GM18499 (cell line): ENCODE measurements around the gene MGME1.
"Not testable (repeated sequence)": the region's sequence is repeated elsewhere in the genome, so short reads cannot be mapped to it uniquely, and the experiment has no call there.

ENCODE experiments used
- ATAC-seq: cut with Tn5 transposase; IDR thresholded peaks from one replicate; pipeline ENCODE4 v1.9.1; 2021; ENCODE audit warnings: moderate number of reproducible peaks; ENCODE audit not compliant: insufficient read depth, unreplicated experiment

MGME1 gene

DNA sequence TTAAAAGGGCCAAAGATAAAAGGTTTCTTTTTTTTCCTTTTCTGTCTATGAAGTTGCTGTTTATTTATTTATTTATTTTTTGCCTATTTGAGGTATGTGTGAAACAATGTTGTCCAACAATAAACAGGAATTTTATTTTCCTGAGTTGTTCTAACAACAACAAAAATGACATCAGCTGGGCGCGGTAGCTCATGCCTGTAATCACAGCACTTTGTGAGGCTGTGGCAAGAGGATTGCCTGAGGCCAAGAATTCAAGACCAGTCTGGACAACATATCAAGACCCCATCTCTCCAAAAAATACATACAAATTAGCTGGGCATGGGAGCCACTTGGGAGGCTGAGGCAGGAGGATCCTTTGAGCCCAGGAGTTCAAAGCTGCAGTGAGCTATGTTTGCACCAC, 44.1 kb downstream of the MGME1 start:
- no peak for ATAC-seq

DNA sequence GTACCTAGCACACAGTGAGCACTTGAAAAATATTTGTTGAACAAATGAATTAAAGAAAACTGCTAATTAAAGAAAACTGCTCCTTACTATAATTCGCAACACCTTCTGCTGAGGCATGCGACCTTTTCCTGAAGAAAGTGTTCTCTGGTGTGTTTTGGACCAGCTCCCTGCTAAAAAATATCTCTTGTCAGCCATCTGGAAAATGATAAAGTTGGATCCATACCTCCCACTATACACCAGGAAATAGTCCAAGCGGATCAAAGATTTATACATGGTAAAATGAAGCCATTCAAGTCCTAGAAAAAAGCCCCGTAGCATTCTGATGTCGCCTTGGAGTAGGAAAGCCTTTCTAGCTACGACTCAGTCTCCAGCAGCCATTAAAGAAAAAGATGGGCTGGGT, 45.6 kb downstream of the MGME1 start:
- no peak for ATAC-seq

DNA sequence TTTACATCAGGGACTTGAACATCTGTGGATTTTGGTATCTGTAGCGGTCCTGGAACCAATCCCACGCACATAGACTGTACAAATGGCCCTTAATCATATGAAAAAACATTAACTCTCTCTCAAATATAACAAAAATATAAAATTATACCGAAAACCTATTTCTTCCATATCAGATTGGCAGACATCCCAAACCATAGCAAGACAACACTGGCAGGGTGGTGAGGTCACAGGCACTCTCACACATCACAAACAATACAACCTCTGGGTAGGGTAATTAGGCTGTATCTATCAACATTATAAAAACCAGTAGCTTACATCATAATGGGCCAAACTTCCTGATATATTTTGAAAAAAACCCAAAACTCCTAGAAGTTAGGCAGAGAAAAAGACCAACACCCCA, 48.0 kb downstream of the MGME1 start:
- ATAC-seq = no peak

DNA sequence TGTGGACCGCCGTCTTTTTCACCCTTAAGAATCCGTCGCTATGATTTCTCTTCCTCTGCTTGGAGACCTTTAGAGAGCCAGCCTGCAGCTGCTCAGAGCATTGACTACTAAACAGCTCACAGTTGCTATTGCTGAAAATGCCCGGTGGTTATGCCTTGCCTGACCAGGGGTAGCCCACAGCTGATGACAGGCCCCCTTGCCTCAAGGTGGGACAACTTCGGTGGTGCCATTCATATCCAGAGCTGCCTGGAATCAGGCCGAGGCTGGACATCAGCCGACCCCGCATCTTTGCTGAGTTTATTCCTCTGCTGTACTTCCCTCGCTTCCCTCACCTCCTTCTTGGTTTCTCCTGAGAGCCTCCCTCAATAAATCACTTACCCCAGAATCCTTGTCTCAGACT, 49.3 kb downstream of the MGME1 start:
- no peak for ATAC-seq

DNA sequence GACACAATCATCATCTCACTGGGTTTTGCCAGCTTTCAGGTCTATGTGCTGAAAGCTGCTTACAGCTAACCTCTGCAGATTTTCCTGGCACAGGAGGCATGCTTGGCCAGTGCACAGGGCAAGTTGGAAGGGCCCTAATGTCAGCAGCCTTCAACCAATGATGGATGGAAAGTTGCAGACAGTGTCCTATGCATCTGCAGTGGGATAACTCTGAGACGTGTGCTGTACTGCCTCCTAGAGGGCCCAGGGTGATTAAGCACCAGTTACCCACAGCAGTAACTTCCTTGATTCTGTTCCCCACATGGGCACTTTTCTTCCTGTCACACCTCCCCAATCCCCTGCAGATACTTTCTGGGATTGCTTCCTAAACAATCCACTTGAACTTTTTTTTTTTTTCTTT, 50.2 kb downstream of the MGME1 start:
- ATAC-seq = peak; percentile 63

DNA sequence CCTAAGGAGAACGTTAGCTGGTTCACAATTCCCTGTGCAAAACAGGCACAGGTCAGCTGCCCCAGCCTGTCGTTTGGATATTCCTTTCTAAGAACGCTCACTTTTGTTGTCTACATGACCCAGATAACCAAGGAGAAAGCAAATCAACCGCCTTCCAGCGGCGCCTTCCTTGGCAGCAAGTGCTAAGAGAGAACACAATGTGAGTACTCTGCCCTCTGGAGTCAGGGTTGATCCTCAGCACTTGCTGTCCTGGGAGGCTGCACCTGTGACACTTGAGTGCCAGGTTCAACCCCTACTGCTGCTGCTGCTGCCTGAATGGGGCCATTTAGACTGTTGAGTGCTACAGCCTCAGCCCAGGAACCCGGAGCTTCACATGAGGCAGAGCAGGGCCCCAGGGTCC, 52.1 kb downstream of the MGME1 start:
- no peak for ATAC-seq

DNA sequence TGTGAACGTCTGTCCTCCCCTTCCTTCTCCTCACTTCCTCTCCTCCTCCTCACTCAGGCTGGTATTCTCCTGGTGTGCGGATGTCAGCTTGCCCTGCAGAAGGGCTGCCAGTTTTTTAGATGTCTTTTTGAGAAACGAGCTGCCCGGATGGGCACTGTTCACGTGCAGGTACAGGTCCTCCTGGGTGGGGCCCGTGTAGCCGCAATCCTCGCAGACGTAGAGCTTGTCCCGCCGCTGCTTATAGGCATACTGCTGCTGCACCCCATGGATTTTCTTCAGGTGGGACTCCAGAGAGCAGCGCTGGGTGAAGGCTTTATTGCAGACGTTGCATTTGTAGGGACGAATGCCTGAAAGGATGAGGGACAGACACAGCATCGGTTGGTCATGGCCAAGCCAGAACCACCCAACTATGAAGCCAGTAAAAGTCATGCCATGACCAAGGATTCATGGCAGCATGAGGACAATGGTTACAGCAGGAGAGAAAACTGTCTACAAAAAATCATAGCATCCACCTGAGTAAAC, 55.8 kb downstream of the MGME1 start:
- no peak for ATAC-seq

DNA sequence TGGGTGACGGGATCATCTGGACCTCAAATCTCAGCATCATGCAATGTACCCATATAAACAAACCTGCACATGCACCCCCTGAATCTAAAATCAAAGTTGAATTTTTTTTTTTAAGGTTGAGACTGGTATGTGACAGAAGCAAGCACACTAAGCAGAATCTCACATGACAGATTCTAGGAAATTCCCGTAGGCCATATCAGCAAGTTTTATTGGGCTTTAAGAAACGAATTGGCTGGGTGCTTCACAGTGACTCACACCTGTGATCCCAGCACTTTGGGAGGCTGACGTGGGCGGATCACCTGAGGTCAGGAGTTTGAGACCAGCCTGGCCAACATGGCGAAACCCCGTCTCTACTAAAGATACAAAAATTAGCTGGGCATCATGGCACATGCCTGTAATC, 58.2 kb downstream of the MGME1 start:
- ATAC-seq = not testable (repeated sequence)

DNA sequence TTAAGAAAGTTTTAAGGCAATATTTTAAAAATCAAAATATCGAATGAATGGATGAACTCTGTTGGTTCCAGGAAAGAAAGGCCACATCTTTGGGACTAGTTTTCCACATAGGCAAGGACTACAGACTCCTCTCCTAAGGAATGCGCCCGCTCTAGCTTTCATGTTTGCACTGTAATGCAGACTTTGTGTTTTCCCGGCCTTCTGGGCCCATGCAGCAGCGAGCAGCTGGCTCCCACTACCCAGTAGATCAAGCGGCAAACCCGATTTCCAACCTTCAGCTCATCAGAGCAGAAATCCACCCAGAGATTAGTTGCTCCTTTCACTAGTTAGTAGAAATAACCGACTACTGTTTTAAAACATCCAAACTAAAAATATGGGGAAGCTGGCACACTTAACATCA, 61.2 kb downstream of the MGME1 start:
- ATAC-seq = no peak

DNA sequence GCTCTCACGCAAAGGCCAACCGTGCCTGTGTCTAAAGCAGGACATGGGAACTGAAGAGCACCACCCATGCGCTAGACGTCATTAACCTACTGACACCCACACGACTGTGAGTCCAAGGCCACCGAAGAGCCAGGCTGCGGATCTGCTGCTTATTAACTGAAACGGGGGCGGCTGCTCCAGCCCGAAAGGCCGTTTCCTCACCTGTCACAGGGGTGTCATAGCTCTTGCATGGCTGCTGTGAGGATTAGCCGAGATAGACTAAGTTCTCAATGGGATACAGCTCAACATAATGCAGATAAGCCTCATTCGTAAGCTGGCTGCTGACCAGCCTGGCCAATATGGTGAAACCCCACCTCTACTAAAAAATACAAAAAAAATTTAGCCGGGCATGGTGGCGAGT, 62.2 kb downstream of the MGME1 start:
- no peak for ATAC-seq

DNA sequence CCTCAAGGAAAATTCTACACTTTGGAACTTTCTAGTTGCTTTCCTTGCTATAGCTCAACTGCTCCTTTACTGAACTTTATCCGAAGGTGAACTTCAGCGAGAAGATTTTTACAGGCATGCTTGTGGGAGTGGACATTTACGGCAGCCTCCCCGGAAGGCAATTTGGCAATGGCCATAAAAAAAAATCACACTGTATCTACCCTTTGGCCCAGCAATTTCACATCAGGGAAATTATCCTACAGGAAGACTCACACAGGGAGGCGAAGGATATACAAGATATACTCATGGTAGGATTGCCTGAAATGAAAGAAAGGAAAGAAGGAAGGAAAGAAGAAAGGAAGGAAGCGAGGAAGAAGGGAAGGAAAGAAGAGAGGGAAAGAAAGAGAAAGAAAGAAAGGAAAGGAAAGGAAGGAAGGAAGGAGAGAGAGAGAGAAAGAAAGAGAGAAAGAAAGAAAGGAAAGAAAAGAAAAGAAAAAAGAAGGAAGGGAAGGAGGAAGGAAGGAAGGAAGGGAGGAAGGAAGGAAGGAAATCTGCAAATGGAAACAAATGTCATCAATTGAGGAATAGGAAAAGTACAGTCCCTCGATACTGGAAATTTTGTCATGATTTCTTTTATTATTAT, 63.2 kb downstream of the MGME1 start:
- ATAC-seq = no peak

DNA sequence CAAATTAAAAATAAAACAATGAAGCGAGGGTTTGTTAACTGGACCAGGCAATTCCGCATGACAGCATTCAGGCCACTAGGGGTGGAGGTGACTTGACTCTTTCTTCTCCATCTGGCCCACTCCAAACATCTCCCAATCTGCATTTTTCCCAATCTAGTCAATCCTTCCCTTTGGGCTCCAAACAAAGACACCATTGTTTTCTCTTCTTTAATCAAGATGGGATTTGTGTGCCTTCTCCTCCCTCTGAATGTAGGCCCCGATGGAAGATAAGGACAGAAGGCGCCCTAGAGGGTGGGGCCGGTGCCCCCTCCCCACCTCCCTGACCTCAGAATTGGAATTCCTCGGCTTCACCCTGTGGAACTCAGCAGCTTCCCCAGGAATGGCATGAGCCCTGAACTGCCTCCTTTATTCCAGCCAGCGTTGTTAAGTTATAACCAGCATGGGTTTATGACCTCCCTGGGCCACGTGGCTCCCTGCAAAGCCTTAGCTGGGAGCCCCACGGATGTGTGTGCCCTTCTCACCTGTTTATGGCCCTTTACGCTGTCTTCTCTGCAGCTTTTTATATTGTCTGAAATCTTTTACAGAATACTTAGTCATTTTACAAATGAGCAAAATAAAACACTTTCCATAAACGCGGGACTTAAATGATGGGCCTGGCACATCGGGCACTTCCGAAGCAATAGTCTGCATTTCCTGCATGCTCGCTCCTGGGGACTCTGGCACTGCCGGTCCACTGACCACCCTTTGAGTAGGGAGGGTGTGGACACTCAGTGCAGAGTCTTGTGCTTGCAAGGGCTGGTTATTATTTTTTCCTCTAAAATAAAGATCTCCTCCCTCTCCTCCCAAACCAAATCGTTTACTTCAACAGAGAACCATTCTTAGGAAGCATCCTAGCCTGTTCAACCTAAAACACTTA, 64.4 kb downstream of the MGME1 start:
- ATAC-seq = no peak

DNA sequence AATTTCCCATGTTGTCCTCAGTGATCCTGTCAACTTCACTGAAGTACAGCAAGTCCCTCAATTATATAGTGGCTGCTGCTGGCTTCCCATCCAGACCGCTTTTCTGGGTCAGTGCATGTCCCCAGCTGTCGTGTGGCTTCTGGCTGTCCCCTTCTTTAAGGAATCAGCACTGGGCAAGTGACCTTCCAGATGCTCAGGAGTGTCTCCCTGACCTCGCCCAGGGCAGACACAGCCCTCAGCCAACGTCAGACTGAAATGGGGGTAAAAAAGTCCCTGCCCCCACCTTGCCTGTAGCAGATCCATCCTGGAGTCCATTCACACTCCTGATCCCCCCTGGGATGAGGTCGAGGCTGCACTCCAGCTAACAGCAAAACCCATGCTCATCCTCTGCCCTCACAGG, 65.2 kb downstream of the MGME1 start:
- ATAC-seq = no peak

DNA sequence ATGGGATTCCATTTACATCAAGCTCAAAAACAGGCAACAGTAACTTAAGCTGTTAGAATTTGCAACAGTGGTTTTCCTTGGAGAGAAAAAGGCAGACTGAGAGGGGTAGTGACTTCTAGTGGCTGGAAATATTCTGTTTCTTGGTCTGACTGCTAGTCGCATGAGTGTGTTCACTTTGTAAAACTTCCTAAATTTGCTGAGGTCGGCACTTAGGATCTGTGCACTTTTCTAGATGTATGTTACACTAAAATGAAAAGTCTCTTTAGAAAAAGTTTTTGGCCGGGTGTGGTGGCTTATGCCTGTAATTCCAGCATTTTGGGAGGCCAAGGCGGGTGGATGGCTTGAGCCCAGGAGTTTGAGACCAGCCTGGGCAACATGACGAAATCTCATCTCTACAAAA, 70.2 kb downstream of the MGME1 start:
- no peak for ATAC-seq
